Measurements from ENCODE around the gene C12orf60. TPM values are rescaled to one million over a fixed set of nuclear protein-coding genes. Genes with fewer than 3 reads are reported as not detected.

C12orf60 gene
- total and polyA plus RNA-seq, 2 of the 8 experiments (the other 6 are each of a cell fraction or from before 2014, with no cell fraction given), result 1.2 to 1.5 TPM

GRCh38 chr12:14780859-14781258, 22.6 kb upstream of the C12orf60 start (continued):
- no peak for TF ChIP-seq KDM4A (IDR thresholded peaks at IDR 0.05; ENCODE audit: low read depth, low read length, severe bottlenecking)
- no peak for TF ChIP-seq RBBP5 (IDR thresholded peaks at IDR 0.05; ENCODE audit: borderline replicate concordance, low read depth, low read length)
- no peak for TF ChIP-seq PHF8 (conservative IDR thresholded peaks at IDR 0.05; ENCODE audit: low read depth, low read length)
- TF ChIP-seq SRF (IDR thresholded peaks at IDR 0.05; ENCODE audit: low read depth, low read length), result no peak
- no peak for TF ChIP-seq SIX5 (IDR thresholded peaks at IDR 0.05; ENCODE audit: low read depth, low read length)
- TF ChIP-seq EGR1 (IDR thresholded peaks at IDR 0.05; ENCODE audit: borderline replicate concordance, low read depth, low read length), result no peak
- TF ChIP-seq KDM5A (IDR thresholded peaks at IDR 0.05; ENCODE audit: low read length), result no peak
- TF ChIP-seq POLR2AphosphoS5 (IDR thresholded peaks at IDR 0.05; ENCODE audit: low read depth, low read length), result no peak

Measured in H1 (cell line).